ENCODE data around the gene BEST2.

The BEST2 gene

DNA sequence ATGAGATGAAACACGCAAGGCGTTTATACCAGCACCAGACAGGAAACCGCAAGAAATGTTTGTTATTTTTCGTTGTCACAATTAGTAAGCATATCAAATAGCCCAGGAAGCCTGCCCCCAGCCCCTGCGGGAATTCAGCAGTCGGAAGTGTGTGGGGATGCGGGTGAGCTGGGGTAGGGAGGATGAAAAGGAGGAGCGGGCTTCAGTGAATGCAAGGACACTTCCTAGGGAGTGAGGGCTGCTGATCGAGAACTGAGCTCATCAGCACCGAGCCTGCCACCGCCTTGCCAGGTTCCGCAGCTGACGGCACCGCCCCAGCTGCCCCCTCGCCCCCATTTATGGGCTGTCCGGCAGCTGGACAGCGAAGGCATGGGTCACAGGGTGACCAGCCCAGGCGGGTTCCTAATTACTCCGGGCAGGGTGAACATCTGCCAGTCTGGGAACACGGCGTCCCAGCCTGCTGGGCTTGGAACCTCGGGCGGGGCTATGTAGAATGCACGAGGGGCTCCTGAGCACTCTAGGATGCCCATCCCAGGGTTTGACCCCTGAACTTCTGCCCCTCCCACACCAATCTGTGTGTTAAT, 1.6 kb upstream of the BEST2 start:
- Mint-ChIP-seq H3K4me1 (ENCODE audit: low read depth) (no peaks in the 10 kb centered on the region), H3K27ac (no peak overlapping the region), H3K9me3 (peaks cover 11% of the 10 kb centered on the region), H3K4me3 (no peak overlapping the region), H3K27me3 (ENCODE audit: low read depth) (peaks cover 17% of the 10 kb centered on the region), H3K36me3 (ENCODE audit: low read depth) (peaks cover 24% of the 10 kb centered on the region)

- Mint-ChIP-seq H3K4me3 (no peak overlapping the region), H3K4me1 (ENCODE audit: low read depth) (no peaks in the 10 kb centered on the region), H3K27ac (no peak overlapping the region), H3K9me3 (peaks cover 11% of the 10 kb centered on the region), H3K27me3 (ENCODE audit: low read depth) (peaks cover 17% of the 10 kb centered on the region), H3K36me3 (ENCODE audit: low read depth) (peaks cover 22% of the 10 kb centered on the region)
Observed at GRCh38 chr19:12750851-12751250, 740 bp upstream of the BEST2 start.

- no peak overlapping the region for H3K4me3 Mint-ChIP-seq
- no peak overlapping the region for H3K27ac Mint-ChIP-seq
- H3K27me3 Mint-ChIP-seq (ENCODE audit: low read depth), result peaks cover 17% of the 10 kb centered on the region
- H3K36me3 Mint-ChIP-seq (ENCODE audit: low read depth), result peaks cover 13% of the 10 kb centered on the region
- H3K4me1 Mint-ChIP-seq (ENCODE audit: low read depth), result no peaks in the 10 kb centered on the region
- H3K9me3 Mint-ChIP-seq, result peaks cover 11% of the 10 kb centered on the region
Observed at GRCh38 chr19:12752056-12752781, 628 bp downstream of the BEST2 start.

DNA sequence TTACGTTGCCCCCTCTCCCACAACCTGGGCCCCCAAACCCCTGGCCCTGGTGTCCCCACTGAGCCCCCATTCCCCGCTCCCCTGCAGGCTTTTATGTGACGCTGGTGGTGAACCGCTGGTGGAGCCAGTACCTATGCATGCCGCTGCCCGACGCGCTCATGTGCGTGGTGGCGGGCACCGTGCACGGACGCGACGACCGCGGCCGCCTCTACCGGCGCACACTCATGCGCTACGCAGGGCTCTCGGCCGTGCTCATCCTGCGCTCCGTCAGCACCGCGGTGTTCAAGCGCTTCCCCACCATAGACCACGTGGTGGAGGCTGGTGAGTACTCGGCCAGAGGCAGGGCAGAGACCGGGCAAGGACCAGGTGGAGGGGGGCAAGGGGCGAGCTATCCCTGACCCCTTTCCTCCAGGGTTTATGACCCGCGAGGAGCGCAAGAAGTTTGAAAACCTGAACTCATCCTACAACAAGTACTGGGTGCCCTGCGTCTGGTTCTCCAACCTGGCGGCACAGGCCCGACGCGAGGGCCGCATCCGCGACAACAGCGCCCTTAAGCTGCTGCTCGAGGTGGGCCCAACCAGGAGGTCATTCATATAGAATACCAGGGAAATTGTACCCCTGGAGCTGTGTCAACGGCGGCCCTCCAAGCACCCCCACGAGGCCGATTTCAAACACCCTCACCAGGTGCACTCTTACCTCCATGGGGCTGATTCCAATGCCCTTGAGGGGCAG, 3.0 kb downstream of the BEST2 start:
- Mint-ChIP-seq H3K36me3 (ENCODE audit: low read depth) (no peaks in the 10 kb centered on the region), H3K4me3 (no peak overlapping the region), H3K27ac (no peak overlapping the region), H3K9me3 (no peaks in the 10 kb centered on the region), H3K4me1 (ENCODE audit: low read depth) (peaks cover 5% of the 10 kb centered on the region), H3K27me3 (ENCODE audit: low read depth) (peaks cover 21% of the 10 kb centered on the region)

DNA sequence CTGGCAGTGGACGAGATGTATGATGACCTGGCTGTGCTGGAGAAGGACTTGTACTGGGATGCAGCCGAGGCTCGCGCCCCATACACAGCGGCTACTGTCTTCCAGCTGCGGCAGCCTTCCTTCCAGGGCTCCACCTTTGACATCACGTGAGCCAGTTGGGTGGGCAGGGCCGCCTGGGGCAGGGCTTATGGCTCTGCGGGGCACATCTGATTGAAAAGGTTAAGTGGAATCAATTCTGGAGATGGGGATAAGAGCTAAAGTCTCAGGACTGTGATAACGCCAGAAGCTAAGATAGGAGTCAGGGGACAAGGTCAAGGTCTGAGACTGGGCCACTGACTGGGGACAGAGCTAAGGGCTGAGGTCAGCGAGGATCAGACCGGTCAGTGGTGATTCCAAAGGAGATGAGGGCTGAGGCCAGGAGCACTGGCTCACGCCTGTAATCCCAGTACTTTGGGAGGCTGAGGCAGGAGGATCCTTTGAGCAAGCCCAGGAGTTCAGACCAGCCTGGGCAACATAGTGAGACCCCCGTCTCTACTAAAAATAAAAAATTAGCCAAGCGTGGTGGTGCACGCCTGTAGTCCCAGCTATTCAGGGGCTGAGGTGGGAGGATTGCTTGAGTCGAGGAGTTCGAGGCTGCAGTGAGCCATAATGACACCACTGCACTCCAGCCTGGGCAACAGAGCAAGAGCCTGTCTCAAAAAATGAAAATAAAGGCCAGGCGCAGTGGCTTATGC, 4.7 kb downstream of the BEST2 start:
- H3K4me1 Mint-ChIP-seq (ENCODE audit: low read depth), result peaks cover 9% of the 10 kb centered on the region
- H3K27me3 Mint-ChIP-seq (ENCODE audit: low read depth), result peaks cover 10% of the 10 kb centered on the region
- no peak overlapping the region for H3K27ac Mint-ChIP-seq
- no peaks in the 10 kb centered on the region for H3K9me3 Mint-ChIP-seq
- H3K4me3 Mint-ChIP-seq, result no peak overlapping the region
- no peaks in the 10 kb centered on the region for H3K36me3 Mint-ChIP-seq (ENCODE audit: low read depth)

GRCh38 chr19:12757544-12758274, 6.1 kb downstream of the BEST2 start:
- H3K27ac Mint-ChIP-seq, result no peak overlapping the region
- no peaks in the 10 kb centered on the region for H3K9me3 Mint-ChIP-seq

GRCh38 chr19:12759686-12760085, 8.1 kb downstream of the BEST2 start:
- H3K9me3 Mint-ChIP-seq, result no peaks in the 10 kb centered on the region
- H3K4me3 Mint-ChIP-seq, result no peak overlapping the region
- peaks cover 5% of the 10 kb centered on the region for H3K27me3 Mint-ChIP-seq (ENCODE audit: low read depth)
- peaks cover 9% of the 10 kb centered on the region for H3K4me1 Mint-ChIP-seq (ENCODE audit: low read depth)
- H3K36me3 Mint-ChIP-seq (ENCODE audit: low read depth), result no peaks in the 10 kb centered on the region
- no peak overlapping the region for H3K27ac Mint-ChIP-seq

More at GRCh38 chr19:12757544-12758274, 6.1 kb downstream of the BEST2 start:
- H3K4me1 Mint-ChIP-seq (ENCODE audit: low read depth), result peaks cover 9% of the 10 kb centered on the region
- peak overlapping the region; percentile 46 for H3K4me3 Mint-ChIP-seq
- peaks cover 5% of the 10 kb centered on the region for H3K27me3 Mint-ChIP-seq (ENCODE audit: low read depth)
- no peaks in the 10 kb centered on the region for H3K36me3 Mint-ChIP-seq (ENCODE audit: low read depth)

- peaks cover 5% of the 10 kb centered on the region for H3K27me3 Mint-ChIP-seq (ENCODE audit: low read depth)
Observed at GRCh38 chr19:12763100-12763499, 11.5 kb downstream of the BEST2 start.

DNA sequence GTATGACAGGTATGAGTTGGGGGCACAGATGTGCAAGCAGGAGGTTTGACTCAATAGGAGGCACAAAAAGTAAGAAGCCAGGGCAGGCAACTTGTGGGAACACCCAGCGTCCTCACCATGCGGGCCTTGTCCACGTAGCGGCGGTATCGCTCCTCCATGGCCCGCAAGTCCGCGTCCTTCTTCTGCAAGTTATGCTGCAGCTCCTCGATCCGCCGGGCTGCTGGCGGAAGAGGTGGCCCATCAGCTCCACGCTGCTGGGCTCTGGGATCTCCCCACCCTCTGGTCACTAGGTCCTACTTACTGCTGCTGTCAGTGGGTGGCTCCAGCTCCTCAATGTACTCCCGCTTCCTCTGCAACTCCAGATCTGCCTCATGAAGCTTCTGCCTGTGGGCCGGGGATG, 13.1 kb downstream of the BEST2 start:
- no peaks in the 10 kb centered on the region for H3K9me3 Mint-ChIP-seq
- H3K27ac Mint-ChIP-seq, result no peak overlapping the region
- no peak overlapping the region for H3K4me3 Mint-ChIP-seq
- no peaks in the 10 kb centered on the region for H3K36me3 Mint-ChIP-seq (ENCODE audit: low read depth)
- H3K4me1 Mint-ChIP-seq (ENCODE audit: low read depth), result peaks cover 7% of the 10 kb centered on the region
- H3K27me3 Mint-ChIP-seq (ENCODE audit: low read depth), result no peaks in the 10 kb centered on the region

More at GRCh38 chr19:12763100-12763499, 11.5 kb downstream of the BEST2 start:
- H3K27ac Mint-ChIP-seq, result no peak overlapping the region
- no peak overlapping the region for H3K4me3 Mint-ChIP-seq
- H3K4me1 Mint-ChIP-seq (ENCODE audit: low read depth), result peaks cover 11% of the 10 kb centered on the region
- H3K36me3 Mint-ChIP-seq (ENCODE audit: low read depth), result no peaks in the 10 kb centered on the region
- H3K9me3 Mint-ChIP-seq, result no peaks in the 10 kb centered on the region

- Mint-ChIP-seq H3K36me3 (ENCODE audit: low read depth) (no peaks in the 10 kb centered on the region), H3K27ac (no peak overlapping the region), H3K27me3 (ENCODE audit: low read depth) (no peaks in the 10 kb centered on the region), H3K4me3 (peak overlapping the region; percentile 5), H3K4me1 (ENCODE audit: low read depth) (peaks cover 3% of the 10 kb centered on the region), H3K9me3 (no peaks in the 10 kb centered on the region)
Observed at GRCh38 chr19:12766051-12766521, 14.5 kb downstream of the BEST2 start.

DNA sequence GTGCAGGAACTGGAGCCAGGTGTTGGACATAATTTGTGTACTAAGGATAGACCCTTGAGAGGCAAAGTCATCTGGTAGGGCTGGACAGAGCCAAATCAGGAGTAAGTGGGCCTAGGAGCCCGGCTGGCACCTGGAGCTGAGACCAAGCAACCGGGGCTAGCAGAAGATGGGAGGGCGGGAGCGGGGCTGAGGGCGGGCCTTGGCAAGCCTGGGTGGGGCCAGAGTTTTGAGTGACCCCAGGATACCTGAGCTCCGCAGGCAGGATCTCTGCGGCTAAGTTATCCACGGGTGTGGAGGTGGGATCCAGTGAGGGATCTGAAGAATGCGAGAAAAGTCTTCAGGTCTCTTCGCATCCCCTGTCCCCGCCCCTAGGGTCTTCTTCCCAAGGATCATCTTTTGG, 15.6 kb downstream of the BEST2 start:
- no peak overlapping the region for H3K4me3 Mint-ChIP-seq
- H3K27me3 Mint-ChIP-seq (ENCODE audit: low read depth), result no peaks in the 10 kb centered on the region
- no peak overlapping the region for H3K27ac Mint-ChIP-seq
- H3K9me3 Mint-ChIP-seq, result no peaks in the 10 kb centered on the region
- no peaks in the 10 kb centered on the region for H3K36me3 Mint-ChIP-seq (ENCODE audit: low read depth)
- peaks cover 3% of the 10 kb centered on the region for H3K4me1 Mint-ChIP-seq (ENCODE audit: low read depth)

GRCh38 chr19:12767666-12768065, 16.1 kb downstream of the BEST2 start:
- H3K27me3 Mint-ChIP-seq (ENCODE audit: low read depth), result no peaks in the 10 kb centered on the region
- H3K27ac Mint-ChIP-seq, result no peak overlapping the region
- H3K9me3 Mint-ChIP-seq, result no peaks in the 10 kb centered on the region
- H3K36me3 Mint-ChIP-seq (ENCODE audit: low read depth), result no peaks in the 10 kb centered on the region
- H3K4me1 Mint-ChIP-seq (ENCODE audit: low read depth), result peaks cover 3% of the 10 kb centered on the region
- no peak overlapping the region for H3K4me3 Mint-ChIP-seq

GRCh38 chr19:12769689-12770088, 18.1 kb downstream of the BEST2 start:
- Mint-ChIP-seq H3K4me1 (ENCODE audit: low read depth) (peaks cover 5% of the 10 kb centered on the region), H3K27me3 (ENCODE audit: low read depth) (no peaks in the 10 kb centered on the region), H3K4me3 (no peak overlapping the region), H3K36me3 (ENCODE audit: low read depth) (no peaks in the 10 kb centered on the region), H3K27ac (no peak overlapping the region), H3K9me3 (no peaks in the 10 kb centered on the region)

DNA sequence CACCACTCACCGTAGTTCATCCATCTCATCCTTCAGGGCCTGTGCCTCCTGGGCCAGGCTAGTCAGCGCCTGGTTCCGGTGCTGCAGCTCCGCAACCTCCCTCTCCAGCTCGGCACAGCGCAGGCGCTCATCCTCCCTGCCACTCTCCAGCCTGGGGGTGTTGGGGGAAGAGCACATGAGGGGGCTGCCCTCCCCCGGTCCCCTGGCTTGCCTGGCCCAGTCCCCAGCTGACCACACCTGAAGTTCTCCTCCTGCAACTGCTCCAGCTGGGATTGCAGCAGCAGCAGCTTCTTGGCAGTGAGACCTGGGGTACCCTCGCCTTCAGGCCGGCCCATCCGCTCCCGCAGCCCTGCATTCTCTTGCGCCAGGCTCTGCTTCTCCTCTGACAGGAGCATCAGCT, 19.3 kb downstream of the BEST2 start:
- Mint-ChIP-seq H3K4me1 (ENCODE audit: low read depth) (peaks cover 5% of the 10 kb centered on the region), H3K36me3 (ENCODE audit: low read depth) (no peaks in the 10 kb centered on the region), H3K4me3 (no peak overlapping the region), H3K9me3 (no peaks in the 10 kb centered on the region), H3K27ac (no peak overlapping the region), H3K27me3 (ENCODE audit: low read depth) (no peaks in the 10 kb centered on the region)

All from T-helper 1 cell treated with Interleukin-12 subunit alpha and Interleukin-12 subunit beta and Interleukin-4 antibody, amounts not matched to agents 30 μg/mL and 1 μg/mL, for 36 hours (primary cell).